ENCODE data around the gene ZNF552. TPM values are rescaled to one million over a fixed set of nuclear protein-coding genes. Genes with fewer than 3 reads are reported as not detected.
"Not testable (repeated sequence)": the region's sequence is repeated elsewhere in the genome, so short reads cannot be mapped to it uniquely, and the experiment has no call there.

The ZNF552 gene
- 7.2 and 7.5 TPM in 2 replicates for total RNA-seq

- DNase-seq (ENCODE audit: low read depth in 2 of 2), result peak; percentile 87 to 94
These were observed at the start of gene ZNF552 for GRCh38 chr19:57814505-57815246. Gene ZNF552 (minus strand): TSS chr19:57814913. CDS start chr19:57814743, 170 bp downstream.

GRCh38 chr19:57862351-57862750 is 47.6 kb upstream of the ZNF552 start:
- not testable (repeated sequence) for DNase-seq (ENCODE audit: low read depth in 2 of 2)

GRCh38 chr19:57854117-57854516 is 39.4 kb upstream of the ZNF552 start:
- not testable (repeated sequence) for DNase-seq (ENCODE audit: low read depth in 2 of 2)

DNA sequence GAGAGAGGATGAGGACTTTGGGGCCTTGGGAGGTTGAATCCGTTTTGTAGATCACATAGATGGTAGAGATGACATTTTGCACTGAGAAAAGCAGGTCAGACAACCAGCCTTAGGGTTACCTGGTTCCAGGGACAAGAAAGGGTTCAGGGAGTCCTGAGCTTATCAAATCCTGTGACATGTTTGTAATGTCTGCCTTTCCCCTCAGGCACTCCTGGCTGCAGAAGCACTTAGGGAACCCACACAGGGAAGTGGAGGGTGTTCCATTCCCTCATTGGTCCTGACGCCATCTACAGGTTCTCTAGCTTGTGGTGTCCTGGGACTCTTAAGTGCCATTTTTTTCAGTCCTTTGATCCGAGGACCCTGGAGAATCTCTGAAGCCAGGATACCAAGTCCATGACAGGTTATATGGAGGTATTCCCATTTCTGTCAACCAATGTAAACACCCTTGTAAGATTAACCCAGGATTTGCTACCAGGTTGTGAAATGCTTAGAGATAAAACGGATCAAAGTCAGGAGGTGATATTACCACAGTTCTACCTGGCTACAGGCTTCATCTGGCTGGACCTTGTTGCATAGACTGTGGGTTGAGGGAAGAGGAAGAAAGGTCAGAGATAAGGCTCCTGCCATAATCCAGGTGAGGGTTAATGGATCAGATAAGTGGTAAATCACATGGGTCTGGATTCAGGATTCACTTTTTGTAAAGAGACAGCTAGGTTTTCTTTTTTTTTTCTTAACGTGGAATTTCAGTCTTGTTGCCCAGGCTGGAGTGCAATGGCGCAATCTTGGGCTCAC is 37.3 kb upstream of the ZNF552 start:
- not testable (repeated sequence) for DNase-seq (ENCODE audit: low read depth in 2 of 2)

DNA sequence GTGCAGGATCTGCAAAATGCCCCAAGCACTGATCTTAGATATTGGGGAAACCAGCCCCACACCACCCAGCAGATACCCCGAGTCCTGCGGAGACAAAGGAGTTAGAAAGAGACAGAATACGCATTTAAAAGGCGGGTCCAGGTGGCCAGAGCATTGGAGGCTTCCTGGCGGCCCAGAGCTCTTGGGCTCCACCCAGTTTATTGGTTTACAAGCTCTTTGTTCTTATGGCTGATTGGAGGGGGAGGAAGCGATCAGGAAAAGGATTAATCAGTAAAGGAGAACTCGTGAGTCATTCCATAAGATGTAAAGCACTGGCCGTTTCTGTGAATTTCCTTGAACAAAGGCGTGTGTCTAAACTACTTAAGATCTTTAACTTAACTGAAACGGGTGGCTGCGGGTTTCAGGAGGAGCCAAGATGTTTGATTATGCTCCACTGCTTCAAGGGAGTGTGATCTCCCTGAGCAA is 35.9 kb upstream of the ZNF552 start:
- peak in 1 of 2 donors; percentile 86 for DNase-seq (ENCODE audit: low read depth in 2 of 2)

DNA sequence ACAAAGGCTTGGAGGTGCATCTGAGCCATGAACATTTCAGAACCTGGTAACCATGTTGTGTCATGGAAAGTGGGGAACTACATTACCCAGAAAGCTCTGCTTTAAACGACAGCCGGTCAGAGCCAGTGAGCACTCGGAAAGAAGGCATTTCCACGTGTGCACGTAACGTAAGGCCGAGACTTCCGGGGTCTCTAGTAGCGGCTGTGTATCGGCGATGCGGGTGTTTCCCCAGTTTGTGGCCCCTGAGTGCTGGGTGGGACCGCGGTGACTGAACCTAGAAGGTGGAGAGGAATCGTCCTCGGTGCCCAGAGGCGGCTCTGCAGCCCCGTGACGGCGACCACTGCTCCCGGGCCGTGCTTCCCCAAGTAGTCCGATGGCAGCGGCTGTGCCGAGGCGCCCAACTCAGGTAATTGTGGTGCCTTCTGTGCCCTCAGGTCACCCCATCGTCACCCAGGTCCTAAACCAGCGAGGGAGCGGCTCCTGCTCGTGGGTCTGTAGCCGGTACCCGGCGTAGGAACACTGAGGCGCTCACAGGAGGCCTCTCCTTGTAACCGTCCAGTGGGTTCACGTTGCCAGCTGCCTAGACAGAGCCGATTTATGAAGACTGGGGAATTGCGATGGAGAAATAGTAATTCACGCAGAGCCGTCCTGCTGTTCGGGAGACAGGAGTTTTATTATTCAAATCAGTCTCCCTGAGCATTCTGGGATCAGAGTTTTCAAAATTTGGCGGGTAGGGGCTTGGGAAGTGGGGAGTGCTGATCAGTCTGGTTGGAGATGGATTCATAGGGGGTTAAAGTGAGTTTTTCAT is 35.2 kb upstream of the ZNF552 start, which contains the start of gene ZNF587:
TSS of gene ZNF587 (plus strand) at position 194 of the 808 bp plus-strand sequence. CDS start at position 374, 180 bp downstream.
- peak; percentile 74 to 89 for DNase-seq (ENCODE audit: low read depth in 2 of 2)

- not testable (repeated sequence) for DNase-seq (ENCODE audit: low read depth in 2 of 2)
These were observed 34.5 kb upstream of the ZNF552 start for GRCh38 chr19:57849162-57849665.

GRCh38 chr19:57847164-57847563 is 32.5 kb upstream of the ZNF552 start:
- DNase-seq (ENCODE audit: low read depth in 2 of 2), result peak; percentile 26 to 54

DNA sequence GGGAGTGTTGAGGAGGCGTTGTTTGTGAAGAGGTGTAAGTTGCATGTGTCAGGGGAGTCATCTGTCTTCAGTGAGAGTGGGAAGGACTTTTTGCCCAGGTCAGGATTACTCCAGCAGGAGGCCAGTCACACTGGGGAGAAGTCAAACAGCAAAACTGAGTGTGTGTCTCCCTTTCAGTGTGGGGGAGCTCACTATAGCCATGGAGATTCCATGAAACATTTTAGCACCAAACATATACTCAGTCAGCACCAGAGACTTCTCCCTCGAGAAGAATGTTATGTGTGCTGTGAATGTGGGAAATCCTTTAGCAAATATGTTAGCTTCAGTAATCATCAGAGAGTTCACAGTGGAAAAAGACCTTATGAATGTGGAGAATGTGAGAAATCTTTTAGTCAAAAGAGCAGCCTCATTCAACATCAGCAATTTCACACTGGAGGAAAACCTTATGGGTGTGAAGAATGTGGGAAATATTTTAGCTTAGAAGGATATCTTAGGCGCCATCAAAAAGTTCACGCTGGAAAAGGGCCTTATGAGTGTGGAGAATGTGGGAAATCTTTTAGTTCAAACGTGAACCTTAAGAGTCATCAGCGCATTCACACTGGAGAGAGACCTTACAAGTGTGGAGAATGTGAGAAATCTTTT is 26.5 kb upstream of the ZNF552 start:
- DNase-seq (ENCODE audit: low read depth in 2 of 2), result no peak

- not testable (repeated sequence) for DNase-seq (ENCODE audit: low read depth in 2 of 2)
These were observed 24.0 kb upstream of the ZNF552 start for GRCh38 chr19:57838622-57839191.

GRCh38 chr19:57836991-57837390 is 22.3 kb upstream of the ZNF552 start:
- not testable (repeated sequence) for DNase-seq (ENCODE audit: low read depth in 2 of 2)

DNA sequence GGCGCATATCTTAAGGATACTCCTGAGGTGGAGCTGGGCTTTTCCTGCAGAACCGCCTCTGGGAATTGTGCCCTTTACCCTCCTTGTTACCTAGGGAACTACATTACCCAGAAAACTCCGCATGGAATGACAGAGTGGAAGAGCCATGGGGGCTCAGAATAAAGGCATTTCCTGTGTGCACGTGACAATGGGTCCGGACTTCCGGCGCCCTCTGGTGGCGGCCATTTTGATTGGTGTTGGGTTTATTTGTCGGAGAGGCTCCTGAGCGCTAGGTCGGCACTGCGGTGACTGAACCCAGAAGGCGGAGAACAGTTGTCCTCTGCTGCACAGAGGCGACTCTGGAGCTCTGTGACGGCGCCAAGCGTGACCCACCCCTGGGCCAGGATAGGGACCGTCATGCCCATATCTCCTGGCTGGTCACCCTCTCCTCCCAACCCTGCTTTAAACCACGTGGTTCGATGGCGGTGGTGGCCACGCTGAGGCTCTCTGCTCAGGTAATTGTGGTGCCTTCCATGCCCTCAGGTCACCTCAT is 15.4 kb upstream of the ZNF552 start, which contains the start of gene ZNF587B:
TSS of gene ZNF587B (plus strand) at position 229 of the 532 bp plus-strand sequence. CDS start at position 459, 230 bp downstream.
- peak; percentile 35 to 37 for DNase-seq (ENCODE audit: low read depth in 2 of 2)

GRCh38 chr19:57829316-57829715 is 14.6 kb upstream of the ZNF552 start:
- no peak for DNase-seq (ENCODE audit: low read depth in 2 of 2)

GRCh38 chr19:57825511-57825910 is 10.8 kb upstream of the ZNF552 start:
- no peak for DNase-seq (ENCODE audit: low read depth in 2 of 2)

DNA sequence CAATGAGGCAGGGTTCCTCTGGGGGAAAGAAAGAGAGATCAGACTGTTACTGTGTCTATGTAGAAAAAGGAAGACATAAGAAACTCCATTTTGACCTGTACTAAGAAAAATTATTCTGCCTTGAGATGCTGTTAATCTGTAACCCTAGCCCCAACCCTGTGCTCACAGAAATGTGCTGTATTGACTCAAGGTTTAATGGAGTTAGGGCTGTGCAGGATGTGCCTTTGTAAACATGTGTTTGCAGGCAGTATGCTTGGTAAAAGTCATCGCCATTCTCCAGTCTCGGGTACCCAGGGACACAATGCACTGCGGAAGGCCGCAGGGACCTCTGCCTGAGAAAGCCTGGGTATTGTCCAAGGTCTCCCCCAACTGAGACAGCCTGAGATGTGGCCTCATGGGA is 8.9 kb upstream of the ZNF552 start:
- DNase-seq (ENCODE audit: low read depth in 2 of 2), result not testable (repeated sequence)

DNA sequence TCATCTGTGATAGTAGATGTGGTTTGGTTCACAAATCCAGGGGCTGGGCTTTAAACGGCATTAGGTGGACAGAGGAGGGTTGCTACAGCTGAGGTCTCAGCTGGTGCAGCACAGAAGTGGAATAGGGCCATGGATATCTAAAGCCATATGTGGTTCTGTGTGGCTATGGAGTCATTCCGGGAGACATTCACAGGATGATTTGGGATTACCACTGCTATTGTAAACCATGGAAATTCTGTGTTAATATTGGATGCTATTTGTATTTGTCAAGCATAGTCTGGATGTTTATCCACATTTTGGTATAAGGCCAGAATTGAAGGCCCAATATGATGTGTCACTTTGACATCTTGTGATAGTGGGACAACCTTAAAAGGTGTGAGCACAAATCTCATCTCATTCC is 8.4 kb upstream of the ZNF552 start:
- DNase-seq (ENCODE audit: low read depth in 2 of 2), result not testable (repeated sequence)

DNA sequence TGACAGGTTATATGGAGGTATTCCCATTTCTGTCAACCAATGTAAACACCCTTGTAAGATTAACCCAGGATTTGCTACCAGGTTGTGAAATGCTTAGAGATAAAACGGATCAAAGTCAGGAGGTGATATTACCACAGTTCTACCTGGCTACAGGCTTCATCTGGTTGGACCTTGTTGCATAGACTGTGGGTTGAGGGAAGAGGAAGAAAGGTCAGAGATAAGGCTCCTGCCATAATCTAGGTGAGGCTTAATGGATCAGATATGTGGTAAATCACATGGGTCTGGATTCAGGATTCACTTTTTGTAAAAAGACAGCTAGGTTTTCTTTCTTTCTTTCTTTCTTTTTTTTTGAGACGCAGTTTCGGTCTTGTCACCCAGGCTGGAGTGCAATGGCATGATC is 6.8 kb upstream of the ZNF552 start:
- not testable (repeated sequence) for DNase-seq (ENCODE audit: low read depth in 2 of 2)

DNA sequence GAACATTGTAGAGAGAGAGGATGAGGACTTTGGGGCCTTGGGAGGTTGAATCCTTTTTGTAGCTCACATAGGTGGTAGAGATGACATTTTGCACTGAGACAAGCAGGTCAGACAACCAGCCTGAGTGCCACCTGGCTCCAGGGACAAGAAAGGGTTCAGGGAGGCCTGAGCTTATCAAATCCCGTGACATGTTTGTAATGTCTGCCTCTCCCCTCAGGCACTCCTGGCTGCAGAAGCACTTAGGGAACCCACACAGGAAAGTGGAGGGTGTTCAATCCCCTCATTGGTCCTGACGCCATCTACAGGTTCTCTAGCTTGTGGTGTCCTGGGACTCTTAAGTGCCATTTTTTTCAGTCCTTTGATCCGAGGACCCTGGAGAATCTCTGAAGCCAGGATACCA is 6.4 kb upstream of the ZNF552 start:
- DNase-seq (ENCODE audit: low read depth in 2 of 2), result not testable (repeated sequence)

- no peak for DNase-seq (ENCODE audit: low read depth in 2 of 2)
These were observed 5.9 kb upstream of the ZNF552 start for GRCh38 chr19:57820599-57820998.

Measured in dermis microvascular lymphatic vessel endothelial cell (primary cell).